ENCODE measurements around the gene CYFIP1.

Gene CYFIP1

GRCh38 chr15:22960556-22960955 is 19.6 kb downstream of the CYFIP1 start:
- TF ChIP-seq CTCF (IDR thresholded peaks at IDR 0.05; ENCODE audit: low read depth, low read length, missing control alignments): no peak
- no peak overlapping the region for H3K4me3 ChIP-seq (replicated peaks; ENCODE audit: low read depth, low read length)
- DNase-seq (ENCODE audit: extremely low read depth, low read depth): no peak

DNA sequence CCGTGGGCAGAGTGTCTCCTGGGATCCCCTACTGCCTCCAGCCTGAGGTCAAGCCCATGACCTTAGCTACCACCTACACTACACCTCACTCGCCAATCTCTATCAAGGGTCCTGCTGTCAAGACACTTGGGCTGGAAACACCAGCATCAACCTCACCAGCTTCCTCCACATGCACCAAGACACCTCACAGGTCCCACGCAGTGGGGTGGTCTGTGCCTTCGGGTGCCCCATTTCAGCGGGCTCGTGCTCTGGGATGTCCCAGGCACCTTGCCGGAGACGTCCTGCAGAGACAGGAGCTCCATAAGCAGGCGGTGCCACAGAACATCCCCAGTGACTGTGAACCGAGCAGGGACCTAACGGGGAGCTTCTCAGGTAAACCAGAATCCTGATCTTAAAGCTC is 20.0 kb downstream of the CYFIP1 start:
- no peak for DNase-seq (ENCODE audit: extremely low read depth, low read depth)
- H3K4me3 ChIP-seq (replicated peaks; ENCODE audit: low read depth, low read length): no peak overlapping the region
- TF ChIP-seq CTCF (IDR thresholded peaks at IDR 0.05; ENCODE audit: low read depth, low read length, missing control alignments): no peak

- TF ChIP-seq CTCF (IDR thresholded peaks at IDR 0.05; ENCODE audit: low read depth, low read length, missing control alignments): no peak
- no peak overlapping the region for H3K4me3 ChIP-seq (replicated peaks; ENCODE audit: low read depth, low read length)
- no peak for DNase-seq (ENCODE audit: extremely low read depth, low read depth)
Observed at GRCh38 chr15:22959321-22960101, 20.7 kb downstream of the CYFIP1 start.

DNA sequence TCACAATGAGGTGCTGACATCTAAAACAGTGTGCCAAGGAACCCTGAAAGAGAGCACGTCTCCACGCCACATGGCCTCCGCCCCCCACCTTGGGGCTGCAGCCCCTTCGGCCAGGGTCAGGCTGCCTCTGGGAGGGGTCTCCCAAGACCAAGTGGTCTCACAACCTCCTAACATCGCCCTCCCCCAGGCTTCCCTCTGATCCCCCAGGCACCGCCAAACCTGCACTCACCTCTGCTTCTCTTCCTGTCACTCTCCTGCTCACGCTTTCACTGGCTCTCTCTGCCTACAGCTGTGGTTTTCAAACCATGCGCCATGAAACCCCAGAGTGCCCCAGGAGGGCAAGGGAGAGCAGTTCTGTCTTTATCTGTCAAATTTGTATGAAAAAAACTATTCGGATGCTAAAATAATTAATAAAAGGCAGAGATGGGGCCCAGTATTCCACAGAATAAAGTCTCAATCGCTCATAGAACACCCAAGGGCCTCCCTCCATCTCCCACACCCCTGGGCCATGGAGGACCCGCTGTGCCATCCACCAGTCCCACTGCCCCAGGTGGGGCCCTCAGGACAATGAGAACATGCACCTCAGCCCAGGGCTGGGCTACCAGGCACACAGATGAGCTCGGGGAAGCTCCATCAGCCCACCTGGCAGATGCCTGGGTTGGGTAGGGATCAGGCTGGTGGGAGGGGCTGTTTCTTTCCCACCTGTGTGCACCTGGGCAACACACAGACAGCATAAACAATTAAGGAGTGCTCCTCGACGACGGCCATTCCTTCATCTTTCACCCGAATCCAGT is 21.5 kb downstream of the CYFIP1 start:
- no peak for DNase-seq (ENCODE audit: extremely low read depth, low read depth)
- no peak for TF ChIP-seq CTCF (IDR thresholded peaks at IDR 0.05; ENCODE audit: low read depth, low read length, missing control alignments)

DNA sequence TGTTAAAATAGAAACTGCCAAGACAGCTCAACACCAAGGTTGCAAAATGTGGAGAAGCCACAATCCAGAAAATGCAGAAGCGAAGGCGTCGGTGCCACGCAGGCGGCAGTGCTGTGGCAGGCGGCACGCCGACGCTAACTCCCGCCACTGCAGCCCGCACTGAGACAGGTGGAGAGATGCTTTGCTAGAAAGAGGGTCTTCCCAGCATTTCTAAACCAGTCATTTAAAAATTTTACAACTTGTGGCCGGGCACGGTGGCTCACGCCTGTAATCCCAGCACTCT is 23.2 kb downstream of the CYFIP1 start:
- no peak for TF ChIP-seq CTCF (IDR thresholded peaks at IDR 0.05; ENCODE audit: low read depth, low read length, missing control alignments)
- no peak overlapping the region for H3K4me3 ChIP-seq (replicated peaks; ENCODE audit: low read depth, low read length)
- no peak for DNase-seq (ENCODE audit: extremely low read depth, low read depth)

More for the DNA sequence above, 21.5 kb downstream of the CYFIP1 start:
- no peak overlapping the region for H3K4me3 ChIP-seq (replicated peaks; ENCODE audit: low read depth, low read length)

- DNase-seq (ENCODE audit: extremely low read depth, low read depth): no peak
- H3K4me3 ChIP-seq (replicated peaks; ENCODE audit: low read depth, low read length): no peak overlapping the region
- no peak for TF ChIP-seq CTCF (IDR thresholded peaks at IDR 0.05; ENCODE audit: low read depth, low read length, missing control alignments)
Observed at GRCh38 chr15:22956257-22956977, 23.8 kb downstream of the CYFIP1 start.
